ENCODE results near the gene CST8.

DNA sequence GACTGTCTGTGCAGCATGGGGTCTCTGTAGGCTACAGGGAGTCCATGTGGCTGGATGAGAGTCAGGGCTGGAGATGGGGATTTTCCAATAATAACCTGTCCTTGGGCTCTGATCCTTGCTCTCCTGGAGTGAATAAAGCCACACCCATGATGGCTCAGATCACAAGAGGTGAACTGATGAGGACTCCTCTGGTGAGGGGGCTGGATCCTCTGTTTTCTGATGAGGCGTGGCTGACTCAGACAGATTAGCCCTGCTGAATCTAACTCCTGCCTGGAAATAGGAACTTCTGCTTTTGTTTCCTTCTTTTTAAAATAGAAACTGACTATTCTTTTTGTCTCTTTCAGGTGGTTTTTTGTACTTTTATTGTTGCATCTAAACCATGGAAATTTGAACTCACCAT is 50.4 kb downstream of the CST8 start:
- TF ChIP-seq, protein P1, sequence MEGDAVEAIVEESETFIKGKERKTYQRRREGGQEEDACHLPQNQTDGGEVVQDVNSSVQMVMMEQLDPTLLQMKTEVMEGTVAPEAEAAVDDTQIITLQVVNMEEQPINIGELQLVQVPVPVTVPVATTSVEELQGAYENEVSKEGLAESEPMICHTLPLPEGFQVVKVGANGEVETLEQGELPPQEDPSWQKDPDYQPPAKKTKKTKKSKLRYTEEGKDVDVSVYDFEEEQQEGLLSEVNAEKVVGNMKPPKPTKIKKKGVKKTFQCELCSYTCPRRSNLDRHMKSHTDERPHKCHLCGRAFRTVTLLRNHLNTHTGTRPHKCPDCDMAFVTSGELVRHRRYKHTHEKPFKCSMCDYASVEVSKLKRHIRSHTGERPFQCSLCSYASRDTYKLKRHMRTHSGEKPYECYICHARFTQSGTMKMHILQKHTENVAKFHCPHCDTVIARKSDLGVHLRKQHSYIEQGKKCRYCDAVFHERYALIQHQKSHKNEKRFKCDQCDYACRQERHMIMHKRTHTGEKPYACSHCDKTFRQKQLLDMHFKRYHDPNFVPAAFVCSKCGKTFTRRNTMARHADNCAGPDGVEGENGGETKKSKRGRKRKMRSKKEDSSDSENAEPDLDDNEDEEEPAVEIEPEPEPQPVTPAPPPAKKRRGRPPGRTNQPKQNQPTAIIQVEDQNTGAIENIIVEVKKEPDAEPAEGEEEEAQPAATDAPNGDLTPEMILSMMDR (conservative IDR thresholded peaks at IDR 0.05): no peak
- no peak for TF ChIP-seq ZFX (IDR thresholded peaks at IDR 0.05)

Data from C4-2B (cell line).